ENCODE measurements around the gene PRCD.

DNA sequence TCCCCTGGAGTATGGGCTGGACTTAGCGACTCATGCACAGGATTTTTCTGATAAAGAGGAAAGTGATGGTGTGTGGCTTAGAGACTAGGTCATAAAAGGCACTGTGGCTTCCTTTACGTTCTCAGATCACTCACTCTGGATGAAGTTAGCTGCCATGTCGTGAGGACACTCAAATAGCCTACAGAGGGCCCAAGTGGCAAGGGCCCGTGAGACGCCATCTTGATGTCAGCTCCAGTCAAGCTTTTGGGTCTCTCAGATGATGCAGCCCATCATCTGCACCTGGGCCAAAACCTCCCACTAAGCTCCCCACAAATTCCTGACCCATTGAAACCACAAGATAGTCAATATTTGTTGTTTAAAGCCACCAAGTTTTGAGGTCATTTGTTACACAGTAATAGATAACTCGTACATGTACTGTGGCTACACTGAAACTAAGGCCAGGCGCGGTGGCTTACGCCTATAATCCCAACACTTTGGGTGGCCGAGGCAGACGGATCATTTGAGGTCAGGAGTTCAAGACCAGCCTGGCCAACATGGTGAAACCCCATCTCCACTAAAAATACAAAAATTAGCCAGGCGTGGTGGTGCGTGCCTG is 31.1 kb downstream of the PRCD start:
- TF ChIP-seq, protein P1, sequence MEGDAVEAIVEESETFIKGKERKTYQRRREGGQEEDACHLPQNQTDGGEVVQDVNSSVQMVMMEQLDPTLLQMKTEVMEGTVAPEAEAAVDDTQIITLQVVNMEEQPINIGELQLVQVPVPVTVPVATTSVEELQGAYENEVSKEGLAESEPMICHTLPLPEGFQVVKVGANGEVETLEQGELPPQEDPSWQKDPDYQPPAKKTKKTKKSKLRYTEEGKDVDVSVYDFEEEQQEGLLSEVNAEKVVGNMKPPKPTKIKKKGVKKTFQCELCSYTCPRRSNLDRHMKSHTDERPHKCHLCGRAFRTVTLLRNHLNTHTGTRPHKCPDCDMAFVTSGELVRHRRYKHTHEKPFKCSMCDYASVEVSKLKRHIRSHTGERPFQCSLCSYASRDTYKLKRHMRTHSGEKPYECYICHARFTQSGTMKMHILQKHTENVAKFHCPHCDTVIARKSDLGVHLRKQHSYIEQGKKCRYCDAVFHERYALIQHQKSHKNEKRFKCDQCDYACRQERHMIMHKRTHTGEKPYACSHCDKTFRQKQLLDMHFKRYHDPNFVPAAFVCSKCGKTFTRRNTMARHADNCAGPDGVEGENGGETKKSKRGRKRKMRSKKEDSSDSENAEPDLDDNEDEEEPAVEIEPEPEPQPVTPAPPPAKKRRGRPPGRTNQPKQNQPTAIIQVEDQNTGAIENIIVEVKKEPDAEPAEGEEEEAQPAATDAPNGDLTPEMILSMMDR (IDR thresholded peaks at IDR 0.05): no peak
- TF ChIP-seq EZH2 (IDR thresholded peaks at IDR 0.05; ENCODE audit: borderline replicate concordance, insufficient read depth, low read depth, low read length, poor library complexity, severe bottlenecking): no peak
